GM19240 (cell line): Measurements from ENCODE around the gene BAIAP2.
A peak's percentile ranks its signal among the peaks of the same experiment; 100 is the strongest.

ENCODE experiments used
- DNase-seq: peaks from one replicate; pipeline ENCODE4 v3.0.0; 2011; ENCODE audit warnings: low spot score; ENCODE audit not compliant: insufficient read length

BAIAP2 gene

GRCh38 chr17:81084680-81085419, 49.9 kb downstream of the BAIAP2 start:
- DNase-seq = no peak

- DNase-seq = no peak
These were observed 50.5 kb downstream of the BAIAP2 start for GRCh38 chr17:81085420-81085911.

GRCh38 chr17:81086789-81087551, 52.0 kb downstream of the BAIAP2 start:
- no peak for DNase-seq

- no peak for DNase-seq
These were observed 55.6 kb downstream of the BAIAP2 start for GRCh38 chr17:81090361-81091136.

GRCh38 chr17:81091154-81091553, 56.2 kb downstream of the BAIAP2 start:
- DNase-seq = no peak

GRCh38 chr17:81091774-81092517, 57.0 kb downstream of the BAIAP2 start:
- DNase-seq = no peak

GRCh38 chr17:81092518-81093095, 57.7 kb downstream of the BAIAP2 start:
- no peak for DNase-seq

GRCh38 chr17:81093619-81094508, 58.9 kb downstream of the BAIAP2 start:
- no peak for DNase-seq

GRCh38 chr17:81094509-81095382, 59.8 kb downstream of the BAIAP2 start:
- no peak for DNase-seq

GRCh38 chr17:81095383-81095762, 60.4 kb downstream of the BAIAP2 start:
- no peak for DNase-seq

- no peak for DNase-seq
These were observed 61.8 kb downstream of the BAIAP2 start for GRCh38 chr17:81096741-81097133.

GRCh38 chr17:81097134-81097942, 62.4 kb downstream of the BAIAP2 start:
- no peak for DNase-seq

- no peak for DNase-seq
These were observed 63.0 kb downstream of the BAIAP2 start for GRCh38 chr17:81097943-81098308.

GRCh38 chr17:81099888-81100287, 64.9 kb downstream of the BAIAP2 start:
- DNase-seq = no peak

GRCh38 chr17:81100668-81101067, 65.7 kb downstream of the BAIAP2 start:
- DNase-seq = no peak

GRCh38 chr17:81101614-81102306, 66.8 kb downstream of the BAIAP2 start:
- peak; percentile 100 for DNase-seq

- DNase-seq = no peak
These were observed 67.4 kb downstream of the BAIAP2 start for GRCh38 chr17:81102352-81102751.
